NCI-H526 treated with DMSO at 0.1 percent for 48 hours (cell line): ENCODE results near the gene ZNF700.
A peak's percentile ranks its signal among the peaks of the same experiment; 100 is the strongest.
"Not testable (repeated sequence)": the region's sequence is repeated elsewhere in the genome, so short reads cannot be mapped to it uniquely, and the experiment has no call there.

Source experiments
- DNase-seq: peaks from one replicate; lab custom pipeline; 2025; lab: John Stamatoyannopoulos, UW

The ZNF700 gene

DNA sequence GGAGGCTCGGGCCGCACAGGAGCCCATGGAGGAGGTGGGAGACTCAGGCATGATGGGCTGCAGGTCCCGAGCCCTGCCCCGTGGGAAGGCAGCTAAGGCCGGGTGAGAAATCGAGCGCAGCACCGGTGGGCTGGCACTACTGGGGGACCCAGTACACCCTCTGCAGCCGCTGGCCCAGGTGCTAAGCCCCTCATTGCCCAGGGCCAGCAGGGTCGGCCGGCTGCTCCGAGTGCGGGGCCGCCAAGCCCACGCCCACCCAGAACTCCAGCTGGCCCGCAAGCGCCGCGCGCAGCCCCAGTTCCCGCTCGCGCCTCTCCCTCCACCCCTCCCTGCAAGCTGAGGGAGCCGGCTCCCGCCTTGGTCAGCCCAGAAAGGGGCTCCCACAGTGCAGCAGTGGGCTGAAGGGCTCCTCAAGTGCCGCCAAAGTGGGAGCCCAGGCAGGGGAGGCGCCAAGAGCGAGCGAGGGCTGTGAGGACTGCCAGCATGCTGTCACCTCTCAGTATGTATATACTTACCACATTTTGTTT is 16.5 kb downstream of the ZNF700 start:
- DNase-seq: not testable (repeated sequence)

DNA sequence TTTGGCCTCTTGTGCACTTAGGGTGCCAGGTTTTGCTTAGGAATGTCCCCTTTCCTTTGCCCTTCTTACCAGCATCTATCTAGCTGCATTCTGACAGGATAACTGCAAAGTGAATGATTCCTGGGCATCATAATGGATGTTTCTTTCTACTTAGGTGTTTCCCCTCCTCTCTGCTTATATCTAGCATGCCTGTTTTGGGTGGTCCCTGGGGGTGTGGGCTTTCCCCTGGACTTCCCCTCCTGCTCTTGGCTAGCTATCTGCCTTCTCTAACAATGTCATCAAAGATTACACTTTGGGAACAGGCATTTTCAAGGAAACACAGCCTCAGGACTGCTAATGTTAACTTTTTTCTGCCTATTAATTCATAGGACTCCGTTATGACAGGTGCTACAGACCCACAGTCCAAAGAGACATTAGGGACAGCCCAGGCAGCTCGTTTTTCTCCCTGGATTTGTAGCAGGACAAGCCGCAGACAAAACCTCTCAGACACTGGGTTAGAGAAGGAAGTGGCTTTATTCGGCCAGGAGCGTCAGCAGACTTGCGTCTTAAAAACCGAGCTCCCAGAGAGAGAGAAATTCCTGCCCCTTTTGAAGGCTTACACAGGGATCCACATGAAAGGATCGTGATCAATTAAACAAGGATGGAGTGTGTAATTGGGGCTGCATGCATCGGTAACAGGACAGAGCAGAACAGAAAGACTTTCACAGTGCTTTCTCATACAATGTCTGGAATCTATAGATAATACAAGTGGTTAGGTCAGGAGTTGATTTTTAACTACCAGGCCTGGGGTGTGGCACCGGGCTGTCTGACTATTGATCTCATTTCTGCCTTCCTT is 17.3 kb downstream of the ZNF700 start:
- no peak for DNase-seq

DNA sequence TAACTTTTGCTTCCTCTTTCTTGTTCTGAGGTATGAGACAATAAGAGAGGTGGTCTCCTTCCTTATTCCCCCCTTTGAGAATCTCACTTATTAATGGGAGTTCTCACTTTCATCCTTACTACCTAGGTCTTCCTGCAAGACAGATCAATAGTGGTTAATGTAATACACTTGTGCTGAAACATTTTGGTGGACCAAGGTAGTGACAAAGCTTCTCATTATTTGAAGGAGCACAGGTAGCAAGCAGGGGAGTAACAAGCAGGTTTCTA is 17.9 kb downstream of the ZNF700 start:
- no peak for DNase-seq

DNA sequence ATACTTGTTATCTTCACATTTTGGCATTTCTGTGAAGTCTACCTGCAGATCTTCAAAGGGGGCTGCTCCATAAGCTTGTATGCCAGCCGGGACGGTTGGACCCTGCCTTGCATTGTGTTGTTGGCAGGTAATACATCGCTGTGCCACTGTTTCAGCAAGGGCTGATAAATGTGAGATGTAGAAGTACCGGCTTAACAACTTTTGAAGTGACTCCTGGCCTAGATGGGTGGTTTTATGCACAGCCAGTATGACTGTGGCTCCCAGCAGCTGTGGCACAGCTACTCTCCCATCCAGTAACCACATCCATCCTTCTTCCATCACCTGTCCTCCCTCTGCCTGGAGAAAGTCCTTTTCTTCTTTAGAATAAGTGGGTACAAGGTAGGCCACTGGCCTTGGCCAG is 19.7 kb downstream of the ZNF700 start:
- DNase-seq: no peak

DNA sequence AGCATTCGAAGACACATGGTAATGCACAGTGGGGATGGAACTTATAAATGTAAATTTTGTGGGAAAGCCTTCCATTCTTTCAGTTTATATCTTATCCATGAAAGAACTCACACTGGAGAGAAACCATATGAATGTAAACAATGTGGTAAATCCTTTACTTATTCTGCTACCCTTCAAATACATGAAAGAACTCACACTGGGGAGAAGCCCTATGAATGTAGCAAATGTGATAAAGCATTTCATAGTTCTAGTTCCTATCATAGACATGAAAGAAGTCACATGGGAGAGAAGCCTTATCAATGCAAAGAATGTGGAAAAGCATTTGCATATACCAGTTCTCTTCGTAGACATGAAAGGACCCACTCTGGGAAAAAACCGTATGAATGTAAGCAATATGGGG is 23.7 kb downstream of the ZNF700 start:
- DNase-seq: no peak

DNA sequence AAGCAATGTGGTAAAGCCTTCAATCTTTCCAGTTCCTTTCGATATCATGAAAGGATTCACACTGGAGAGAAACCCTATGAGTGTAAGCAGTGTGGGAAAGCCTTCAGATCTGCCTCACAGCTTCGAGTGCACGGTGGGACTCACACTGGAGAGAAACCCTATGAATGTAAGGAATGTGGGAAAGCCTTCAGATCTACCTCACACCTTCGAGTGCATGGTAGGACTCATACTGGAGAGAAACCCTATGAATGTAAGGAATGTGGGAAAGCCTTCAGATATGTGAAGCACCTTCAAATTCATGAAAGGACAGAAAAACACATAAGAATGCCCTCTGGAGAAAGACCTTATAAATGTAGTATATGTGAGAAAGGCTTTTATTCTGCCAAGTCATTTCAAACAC is 24.3 kb downstream of the ZNF700 start:
- no peak for DNase-seq

DNA sequence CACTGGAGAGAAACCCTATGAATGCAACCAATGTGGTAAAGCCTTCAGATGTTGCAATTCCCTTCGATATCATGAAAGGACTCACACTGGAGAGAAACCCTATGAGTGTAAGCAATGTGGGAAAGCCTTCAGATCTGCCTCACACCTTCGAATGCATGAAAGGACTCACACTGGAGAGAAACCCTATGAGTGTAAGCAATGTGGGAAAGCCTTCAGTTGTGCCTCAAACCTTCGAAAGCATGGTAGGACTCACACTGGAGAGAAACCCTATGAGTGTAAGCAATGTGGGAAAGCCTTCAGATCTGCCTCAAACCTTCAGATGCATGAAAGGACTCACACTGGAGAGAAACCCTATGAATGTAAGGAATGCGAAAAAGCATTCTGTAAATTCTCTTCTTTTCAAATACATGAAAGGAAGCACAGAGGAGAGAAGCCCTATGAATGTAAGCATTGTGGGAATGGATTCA is 24.7 kb downstream of the ZNF700 start:
- DNase-seq: not testable (repeated sequence)

DNA sequence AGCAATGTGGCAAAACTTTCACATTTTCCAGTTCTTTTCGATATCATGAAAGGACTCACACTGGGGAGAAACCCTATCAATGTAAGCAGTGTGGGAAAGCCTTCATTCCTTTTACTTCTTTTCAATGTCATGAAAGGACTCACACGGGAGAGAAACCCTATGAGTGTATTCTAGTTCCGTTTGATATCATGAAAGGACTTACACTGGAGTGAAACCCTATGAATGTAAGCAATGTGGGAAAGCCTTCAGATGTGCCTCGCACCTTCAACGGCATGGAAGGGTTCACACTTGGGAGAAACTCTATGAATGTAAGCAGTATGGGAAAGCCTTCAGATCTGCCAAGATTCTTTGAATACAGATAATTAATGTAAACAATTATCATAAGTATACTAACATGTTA is 25.4 kb downstream of the ZNF700 start:
- no peak for DNase-seq

DNA sequence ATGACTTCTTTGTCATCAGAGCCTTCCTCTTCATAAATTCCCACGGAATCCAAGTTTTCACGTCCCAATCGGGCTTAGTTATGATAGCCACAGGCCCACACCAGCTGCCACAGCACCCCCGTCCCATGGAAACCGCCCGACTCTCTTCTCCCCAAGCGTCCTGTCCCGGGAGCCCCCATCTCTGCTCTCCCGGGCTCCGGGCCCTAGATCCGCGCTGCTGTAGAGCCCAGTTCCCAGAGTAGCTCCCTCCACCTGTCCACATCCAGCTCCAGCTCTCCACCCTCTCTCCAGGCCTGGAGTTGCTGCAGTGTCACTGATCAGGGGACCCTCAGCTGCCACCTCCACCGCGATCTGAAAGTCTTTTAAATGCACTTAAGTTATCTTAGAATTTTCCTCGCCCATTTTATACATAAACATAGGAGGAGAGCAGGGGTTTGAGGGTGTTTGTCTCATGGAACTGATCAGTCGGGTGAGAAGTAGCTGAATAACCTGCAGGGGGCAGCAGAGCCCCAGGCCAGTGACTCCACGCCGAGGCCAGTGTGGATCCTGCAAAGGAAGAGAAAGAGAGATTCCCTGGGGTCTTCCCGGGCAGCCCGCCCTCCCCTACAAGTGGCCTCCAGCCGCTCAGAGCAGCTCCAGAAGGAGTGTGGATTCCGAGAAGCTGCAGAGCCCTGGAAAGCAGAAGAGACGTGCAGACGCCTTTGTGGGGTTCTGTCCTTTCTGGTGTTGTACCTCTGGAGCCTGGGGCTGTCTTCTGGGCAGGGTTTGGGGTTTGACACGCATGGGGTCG is 38.9 kb downstream of the ZNF700 start:
- peak; percentile 31 for DNase-seq

DNA sequence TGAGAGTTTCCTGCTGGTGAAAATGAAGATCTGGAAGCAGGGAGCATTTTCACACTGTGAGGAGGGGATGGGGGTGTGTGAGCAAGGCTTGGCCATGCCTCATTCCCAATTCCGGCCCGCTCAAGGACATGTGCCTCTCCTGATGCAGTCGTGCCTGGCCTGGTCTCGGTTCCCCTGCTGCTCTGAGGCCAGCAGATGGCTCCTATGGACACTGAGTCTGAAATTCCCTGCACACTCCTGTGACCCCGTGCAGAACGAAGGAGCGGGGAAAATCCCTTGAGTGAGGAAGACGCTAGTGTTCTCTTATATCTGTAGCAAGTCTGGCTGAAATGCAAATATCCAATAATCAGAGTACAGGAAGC is 39.6 kb downstream of the ZNF700 start:
- no peak for DNase-seq

DNA sequence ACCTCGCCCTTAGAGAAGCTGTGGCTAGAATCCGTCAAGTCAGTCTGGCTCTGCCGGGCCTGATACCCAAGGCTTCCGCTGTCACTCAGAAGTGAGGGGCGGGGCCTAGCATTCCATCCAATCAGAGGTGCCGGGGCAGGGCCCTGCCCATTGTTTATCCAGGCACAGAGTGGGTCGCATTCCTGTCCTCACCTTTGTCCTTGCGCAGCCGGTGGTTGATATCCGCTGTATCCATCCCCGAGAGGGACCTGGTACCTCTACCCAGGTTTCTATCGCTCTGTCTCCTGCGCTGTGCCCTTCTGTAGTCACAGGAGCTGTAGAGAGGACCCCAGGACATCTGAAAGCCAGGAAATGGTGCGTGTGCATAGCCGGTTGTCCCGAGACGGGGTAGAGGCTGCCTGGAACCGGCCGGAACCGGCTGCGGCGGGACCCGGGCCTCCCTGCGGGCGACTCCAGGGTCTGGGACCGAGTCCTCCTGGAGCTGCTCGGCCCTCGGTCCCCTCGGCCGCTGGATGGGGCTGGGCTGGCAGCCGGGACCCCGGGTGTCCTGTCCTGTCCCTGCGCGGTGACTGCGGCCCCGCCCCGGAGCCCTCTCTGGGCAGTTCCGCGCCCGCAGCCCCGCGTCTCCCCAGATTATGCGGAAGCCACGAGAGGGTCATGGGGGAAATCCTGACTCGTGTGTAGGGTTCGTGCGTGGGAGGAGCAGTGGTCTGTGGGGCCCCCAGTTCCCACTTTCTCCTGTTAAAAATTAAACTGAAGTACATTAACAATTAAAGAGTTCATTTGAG is 40.1 kb downstream of the ZNF700 start, which contains the start of gene ZNF763:
Gene ZNF763 (plus strand): TSS at position 183 of the 788 bp plus-strand sequence. CDS start 169 bp downstream, at position 352.
- DNase-seq: peak; percentile 80

DNA sequence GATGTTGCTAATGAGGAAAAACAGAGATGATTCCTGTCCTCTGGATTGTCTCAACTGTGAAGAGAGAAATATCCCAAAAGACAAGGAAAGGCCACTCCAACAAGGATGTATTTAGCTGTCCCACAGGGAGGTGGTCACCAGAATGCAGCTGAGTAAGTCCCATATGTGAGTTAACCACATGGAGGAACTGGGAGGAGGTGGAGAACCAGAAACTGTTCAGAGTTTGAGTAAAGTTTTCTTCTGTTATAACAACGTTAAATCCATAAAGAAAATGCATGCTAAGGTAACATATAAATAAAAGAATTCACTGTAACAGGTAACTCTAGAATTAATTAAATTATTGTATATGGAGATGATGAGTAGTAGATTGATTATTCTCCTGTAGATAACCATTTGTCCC is 45.3 kb downstream of the ZNF700 start:
- no peak for DNase-seq

DNA sequence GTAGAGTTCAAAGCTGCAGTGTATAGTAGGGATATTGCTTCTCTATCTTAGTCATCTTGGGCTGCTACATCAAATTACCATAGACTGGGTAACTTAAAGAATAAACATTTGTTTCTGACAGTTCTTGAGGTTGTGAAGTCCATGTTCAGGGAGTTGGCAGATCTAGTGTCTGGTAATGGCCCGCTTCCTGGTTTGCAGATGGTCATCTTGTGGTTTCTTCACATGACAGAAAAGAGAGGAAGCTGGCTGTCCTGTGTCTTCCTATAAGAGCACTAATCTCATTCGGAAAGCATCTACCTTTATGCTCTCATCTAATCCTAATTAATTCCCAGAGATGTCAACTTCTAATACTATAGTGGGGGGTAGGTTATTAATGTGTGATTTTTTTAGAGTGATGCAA is 46.1 kb downstream of the ZNF700 start:
- no peak for DNase-seq

DNA sequence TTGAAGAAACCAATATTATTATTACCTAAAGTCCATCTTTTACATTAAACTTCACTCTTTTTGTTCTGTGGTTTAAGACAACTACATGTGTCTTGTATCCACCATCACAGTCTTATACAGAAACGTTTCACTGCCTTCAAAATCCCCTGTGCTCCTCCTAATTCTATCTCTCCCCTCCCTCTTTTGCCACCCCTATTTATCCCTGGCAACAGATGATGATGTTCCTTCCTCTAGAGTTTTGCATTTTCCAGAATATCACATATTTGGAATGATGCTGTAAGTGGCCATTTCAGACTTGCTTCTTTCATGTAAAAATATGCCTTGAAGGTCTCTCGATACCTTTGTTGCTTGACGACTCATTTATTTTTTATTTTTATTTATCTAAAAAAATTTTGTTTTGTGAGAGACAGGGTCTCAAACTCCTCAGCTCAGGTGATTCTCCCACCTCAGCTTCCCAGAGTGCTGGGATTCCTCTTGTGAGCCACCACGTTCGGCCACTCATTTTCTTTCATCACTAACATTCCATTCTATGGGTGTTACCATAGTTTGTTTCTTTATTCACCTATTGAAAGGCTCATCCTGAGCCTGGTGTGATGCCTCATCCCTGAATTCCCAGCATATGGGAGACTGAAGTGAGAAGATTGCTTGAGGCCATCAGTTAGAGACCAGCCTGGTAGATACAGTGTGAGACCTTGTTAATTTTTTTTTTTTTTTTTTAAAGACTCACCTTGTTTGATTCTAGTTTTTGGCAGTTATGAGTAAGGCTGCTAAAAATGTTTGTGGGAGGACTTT is 48.3 kb downstream of the ZNF700 start:
- DNase-seq: no peak

DNA sequence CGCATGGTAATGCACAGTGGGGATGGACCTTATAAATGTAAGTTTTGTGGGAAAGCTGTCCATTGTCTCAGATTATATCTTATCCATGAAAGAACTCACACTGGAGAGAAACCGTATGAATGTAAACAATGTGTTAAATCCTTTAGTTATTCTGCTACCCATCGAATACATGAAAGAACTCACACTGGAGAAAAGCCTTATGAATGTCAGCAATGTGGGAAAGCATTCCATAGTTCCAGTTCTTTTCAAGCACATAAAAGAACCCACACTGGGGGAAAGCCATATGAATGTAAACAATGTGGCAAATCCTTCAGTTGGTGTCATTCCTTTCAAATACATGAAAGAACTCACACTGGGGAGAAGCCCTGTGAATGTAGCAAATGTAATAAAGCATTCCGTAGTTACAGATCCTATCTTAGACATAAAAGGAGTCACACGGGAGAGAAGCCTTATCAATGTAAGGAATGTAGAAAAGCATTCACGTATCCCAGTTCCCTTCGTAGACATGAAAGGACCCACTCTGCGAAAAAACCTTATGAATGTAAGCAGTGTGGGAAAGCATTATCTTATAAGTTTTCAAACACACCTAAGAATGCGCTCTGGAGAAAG is 53.7 kb downstream of the ZNF700 start:
- no peak for DNase-seq

DNA sequence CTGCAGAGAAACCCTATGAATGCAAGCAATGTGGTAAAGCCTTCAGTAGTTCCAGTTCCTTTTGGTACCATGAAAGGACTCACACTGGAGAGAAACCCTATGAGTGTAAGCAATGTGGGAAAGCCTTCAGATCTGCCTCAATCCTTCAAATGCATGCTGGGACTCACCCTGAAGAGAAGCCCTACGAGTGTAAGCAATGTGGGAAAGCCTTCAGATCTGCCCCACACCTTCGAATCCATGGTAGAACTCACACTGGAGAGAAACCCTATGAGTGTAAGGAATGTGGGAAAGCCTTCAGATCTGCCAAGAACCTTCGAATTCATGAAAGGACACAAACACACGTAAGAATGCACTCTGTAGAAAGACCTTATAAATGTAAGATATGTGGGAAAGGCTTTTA is 54.6 kb downstream of the ZNF700 start:
- DNase-seq: no peak

DNA sequence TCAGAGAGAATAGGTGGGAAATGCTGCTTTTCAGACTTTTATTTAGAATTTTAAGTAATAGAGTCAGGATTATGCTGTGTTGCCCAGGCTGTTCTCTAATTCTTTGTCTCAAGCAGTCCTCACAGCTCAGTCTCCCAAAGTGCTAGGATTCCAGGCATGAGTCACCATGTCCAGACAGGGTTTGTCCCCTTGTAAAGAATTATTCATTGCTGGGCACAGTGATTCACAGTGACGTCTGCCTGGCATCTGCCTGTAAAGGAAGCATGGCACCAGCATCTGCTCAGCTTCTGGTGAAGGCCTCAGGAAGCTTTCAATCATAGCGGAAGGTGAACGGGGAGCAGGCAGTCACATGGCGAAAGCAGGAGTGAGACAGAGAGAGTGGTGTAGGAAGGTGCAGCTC is 57.6 kb downstream of the ZNF700 start:
- DNase-seq: no peak

DNA sequence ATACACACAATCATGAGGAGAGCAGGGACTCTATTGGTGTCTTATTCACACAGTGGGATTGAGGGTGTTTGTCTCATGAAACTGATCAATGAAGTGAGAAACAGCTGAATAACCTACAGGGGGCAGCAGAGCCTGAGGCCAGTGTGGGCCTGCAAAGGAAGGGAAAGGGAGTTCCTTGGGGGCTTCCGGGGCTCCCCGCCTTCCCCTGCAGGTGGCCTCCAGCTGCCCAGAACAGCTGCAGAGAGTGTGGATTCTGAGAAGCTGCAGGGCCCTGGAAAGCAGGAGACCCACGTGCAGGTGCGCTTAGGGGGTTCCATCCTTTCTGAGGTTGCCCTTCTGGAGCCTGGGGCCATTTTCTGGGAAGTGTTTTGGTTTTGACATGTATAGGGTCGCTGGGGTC is 60.1 kb downstream of the ZNF700 start:
- no peak for DNase-seq

DNA sequence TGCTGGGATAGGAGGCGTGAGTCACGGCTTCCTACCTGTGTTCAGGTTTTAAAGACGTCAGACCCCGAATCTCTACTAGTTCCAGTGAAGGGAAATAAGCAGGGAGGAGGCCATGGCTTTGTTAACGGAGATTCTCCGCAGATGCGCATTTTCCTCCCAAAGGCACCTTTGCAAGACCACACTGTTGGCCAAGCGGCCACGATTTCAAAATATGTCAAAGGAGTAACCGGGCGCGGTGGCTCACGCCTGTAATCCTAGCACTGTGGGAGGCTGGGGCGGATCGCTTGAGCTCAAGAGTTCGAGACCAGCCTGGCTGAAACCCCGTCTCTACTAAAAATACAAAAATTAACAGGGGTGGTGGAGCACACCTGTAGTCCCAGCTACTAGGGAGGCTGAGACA is 61.8 kb downstream of the ZNF700 start:
- no peak for DNase-seq

DNA sequence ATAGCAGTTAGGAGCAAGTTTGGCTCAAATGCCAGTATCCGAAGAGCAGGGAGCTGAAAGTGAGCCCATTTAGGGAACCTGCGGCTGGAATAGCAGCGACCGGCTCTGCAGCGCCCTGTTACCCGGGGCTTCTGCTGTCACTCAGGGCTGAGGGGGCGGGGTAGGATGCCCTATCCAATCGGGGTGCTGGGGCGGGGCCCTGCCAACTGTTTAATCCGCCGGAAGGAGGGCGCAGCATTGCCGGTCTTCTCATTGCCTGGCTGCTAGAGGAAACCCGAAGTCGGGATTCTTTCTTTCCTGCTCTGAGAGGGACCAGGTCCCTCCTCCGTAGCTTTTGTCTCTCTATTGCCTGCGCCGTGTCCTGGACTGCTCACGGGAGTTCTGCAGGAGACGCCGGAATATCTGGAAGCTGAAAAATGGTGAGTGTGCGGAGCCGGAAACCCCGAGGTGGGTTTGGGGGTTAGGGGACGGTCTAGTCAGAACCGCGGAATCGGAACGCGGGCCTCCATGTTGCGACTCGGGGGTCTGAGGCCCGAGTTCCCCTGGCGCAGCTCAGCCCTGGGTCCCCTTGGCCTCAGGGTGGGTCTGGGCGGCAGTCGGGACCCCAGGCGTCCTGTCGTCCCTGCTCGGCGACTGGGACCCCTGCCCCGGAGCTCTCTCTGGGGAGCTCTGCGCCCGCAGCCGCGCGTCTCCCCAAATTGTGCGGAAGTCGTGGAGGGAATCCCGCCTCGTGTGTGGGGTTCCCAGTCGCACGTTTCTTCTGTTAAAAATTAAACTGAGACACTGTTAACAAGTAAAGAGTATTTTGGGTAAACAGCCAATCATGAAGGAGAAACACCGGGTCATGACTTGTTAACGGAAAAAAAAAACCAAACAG is 62.7 kb downstream of the ZNF700 start:
- peak; percentile 81 for DNase-seq
